Cardiac fibroblast (primary cell): Measurements from ENCODE around the gene NPHP1.
A peak's percentile ranks its signal among the peaks of the same experiment; 100 is the strongest.

ENCODE experiments used
- DNase-seq, 2 donors: peaks; one replicate each; pipeline versions ENCODE4 v3.0.0 to v3.0.0-alpha.2; 2010; ENCODE audit warnings: low read depth in 2 of 2
- H3K4me3 ChIP-seq, 2 donors: replicated peaks in 1 of 2; 1 replicate in 1 of 2; 2 replicates in 1 of 2; pipeline ENCODE4 v1.5.1; 2011; ENCODE audit warnings: low read depth in 2 of 2, low read length in 2 of 2, mild to moderate bottlenecking in 2 of 2, moderate library complexity in 1 of 2
- TF ChIP-seq, protein P1 (sequence below): IDR thresholded peaks from one replicate; pipeline ENCODE4 v1.5.1; 2011; ENCODE audit warnings: low read depth, mild to moderate bottlenecking, low read length, inconsistent platforms

NPHP1 gene

DNA sequence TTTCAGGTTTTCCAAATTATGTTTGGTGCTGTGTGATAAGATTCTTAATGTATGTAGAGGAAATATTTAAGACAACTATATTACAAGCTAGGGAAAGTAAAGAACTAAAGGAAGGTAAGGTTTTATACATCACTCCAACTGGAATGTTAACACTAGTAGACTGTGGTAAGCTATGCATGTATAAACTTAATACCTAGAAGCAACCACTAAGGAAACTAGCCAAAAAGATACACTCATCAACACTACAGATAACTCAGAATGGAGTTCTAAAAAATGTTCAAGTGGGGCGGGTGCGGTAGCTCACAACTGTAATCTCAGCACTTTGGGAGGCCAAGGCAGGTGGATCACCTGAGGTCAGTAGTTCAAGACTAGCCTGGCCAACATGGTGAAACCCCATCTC lies 51.4 kb downstream of the NPHP1 start:
- no peak for DNase-seq

DNA sequence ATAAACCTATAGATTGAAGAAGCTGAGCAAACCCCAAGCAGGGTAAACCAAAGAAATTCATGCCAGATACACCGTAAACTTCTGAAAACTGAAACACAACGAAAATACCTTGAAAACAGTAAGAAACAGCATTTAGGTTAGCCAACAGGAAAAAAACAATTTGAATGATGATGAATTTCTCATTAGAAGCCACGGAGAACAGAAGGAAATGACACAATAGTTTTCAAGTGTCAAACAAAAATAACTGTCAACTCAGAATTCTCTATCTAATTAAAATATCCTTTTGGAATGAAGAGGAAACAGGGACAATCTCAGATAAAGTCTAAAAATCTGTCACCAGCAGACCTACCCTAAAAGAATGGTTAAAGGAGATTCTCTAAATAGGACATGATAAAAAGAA lies 51.9 kb downstream of the NPHP1 start:
- DNase-seq: no peak
- TF ChIP-seq, protein P1, sequence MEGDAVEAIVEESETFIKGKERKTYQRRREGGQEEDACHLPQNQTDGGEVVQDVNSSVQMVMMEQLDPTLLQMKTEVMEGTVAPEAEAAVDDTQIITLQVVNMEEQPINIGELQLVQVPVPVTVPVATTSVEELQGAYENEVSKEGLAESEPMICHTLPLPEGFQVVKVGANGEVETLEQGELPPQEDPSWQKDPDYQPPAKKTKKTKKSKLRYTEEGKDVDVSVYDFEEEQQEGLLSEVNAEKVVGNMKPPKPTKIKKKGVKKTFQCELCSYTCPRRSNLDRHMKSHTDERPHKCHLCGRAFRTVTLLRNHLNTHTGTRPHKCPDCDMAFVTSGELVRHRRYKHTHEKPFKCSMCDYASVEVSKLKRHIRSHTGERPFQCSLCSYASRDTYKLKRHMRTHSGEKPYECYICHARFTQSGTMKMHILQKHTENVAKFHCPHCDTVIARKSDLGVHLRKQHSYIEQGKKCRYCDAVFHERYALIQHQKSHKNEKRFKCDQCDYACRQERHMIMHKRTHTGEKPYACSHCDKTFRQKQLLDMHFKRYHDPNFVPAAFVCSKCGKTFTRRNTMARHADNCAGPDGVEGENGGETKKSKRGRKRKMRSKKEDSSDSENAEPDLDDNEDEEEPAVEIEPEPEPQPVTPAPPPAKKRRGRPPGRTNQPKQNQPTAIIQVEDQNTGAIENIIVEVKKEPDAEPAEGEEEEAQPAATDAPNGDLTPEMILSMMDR: no peak
- no peak overlapping the region for H3K4me3 ChIP-seq

More for the DNA sequence above, 51.4 kb downstream of the NPHP1 start:
- TF ChIP-seq, protein P1: no peak
- H3K4me3 ChIP-seq: no peak overlapping the region

DNA sequence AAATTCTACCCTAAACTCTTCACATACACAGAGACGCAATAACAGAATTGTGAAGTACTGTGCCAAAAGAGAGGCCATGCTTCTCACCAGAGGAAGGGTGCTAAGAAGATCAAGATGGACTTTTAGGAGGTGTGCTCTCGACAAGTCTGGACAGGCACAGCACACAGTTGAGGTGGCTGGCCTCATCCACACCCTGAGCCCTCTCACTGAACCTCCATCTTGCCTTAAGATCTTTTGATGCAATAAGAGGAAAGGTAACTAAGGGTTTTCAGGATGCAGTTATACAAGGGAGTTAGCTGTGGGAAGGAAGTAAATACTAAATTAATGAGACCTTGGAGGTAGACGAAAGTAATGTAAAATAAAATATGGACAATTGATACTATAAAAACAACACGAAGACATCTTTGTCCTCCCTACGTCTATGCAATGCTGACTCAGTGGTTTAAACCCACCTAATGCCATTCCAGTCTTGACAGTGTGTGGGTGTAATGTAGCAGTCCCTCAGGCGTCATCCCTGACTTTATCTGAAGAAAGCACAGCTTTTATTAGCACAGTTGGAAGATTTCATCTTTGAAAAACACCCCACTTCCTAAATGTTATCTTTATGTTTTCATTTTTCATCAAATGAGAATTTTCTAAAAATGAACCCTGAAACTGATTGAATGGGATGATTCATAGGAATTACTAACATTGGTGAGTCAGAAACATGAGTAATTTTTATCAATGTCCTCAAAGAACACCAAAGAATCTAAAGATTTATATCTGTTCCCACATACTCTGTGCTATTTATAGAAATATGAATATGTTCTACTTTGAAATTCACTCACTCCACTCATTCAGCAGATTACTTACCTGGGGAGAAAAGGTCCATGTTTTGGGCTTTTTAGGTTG lies 55.2 kb downstream of the NPHP1 start:
- H3K4me3 ChIP-seq: no peak overlapping the region
- TF ChIP-seq, protein P1: no peak
- DNase-seq: peak; percentile 84 to 88

DNA sequence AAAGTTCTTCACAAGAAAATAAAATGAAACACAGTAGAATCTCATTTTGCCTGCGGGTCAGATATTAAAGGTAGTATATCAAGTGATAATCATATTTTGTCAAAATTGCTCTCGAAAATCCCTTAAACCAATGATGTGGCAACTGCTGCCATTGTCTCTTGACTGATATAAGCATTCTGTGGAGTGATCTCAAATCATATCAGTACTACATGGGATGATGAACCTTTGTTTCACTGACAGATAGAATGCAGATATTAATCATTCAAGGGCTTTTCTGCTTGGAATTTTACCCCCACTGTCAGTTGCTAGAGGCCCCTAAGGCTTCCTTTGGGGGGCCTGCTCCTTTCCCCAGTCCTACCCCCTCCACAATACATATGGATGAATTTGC lies 57.9 kb downstream of the NPHP1 start:
- no peak overlapping the region for H3K4me3 ChIP-seq
- TF ChIP-seq, protein P1: no peak

DNA sequence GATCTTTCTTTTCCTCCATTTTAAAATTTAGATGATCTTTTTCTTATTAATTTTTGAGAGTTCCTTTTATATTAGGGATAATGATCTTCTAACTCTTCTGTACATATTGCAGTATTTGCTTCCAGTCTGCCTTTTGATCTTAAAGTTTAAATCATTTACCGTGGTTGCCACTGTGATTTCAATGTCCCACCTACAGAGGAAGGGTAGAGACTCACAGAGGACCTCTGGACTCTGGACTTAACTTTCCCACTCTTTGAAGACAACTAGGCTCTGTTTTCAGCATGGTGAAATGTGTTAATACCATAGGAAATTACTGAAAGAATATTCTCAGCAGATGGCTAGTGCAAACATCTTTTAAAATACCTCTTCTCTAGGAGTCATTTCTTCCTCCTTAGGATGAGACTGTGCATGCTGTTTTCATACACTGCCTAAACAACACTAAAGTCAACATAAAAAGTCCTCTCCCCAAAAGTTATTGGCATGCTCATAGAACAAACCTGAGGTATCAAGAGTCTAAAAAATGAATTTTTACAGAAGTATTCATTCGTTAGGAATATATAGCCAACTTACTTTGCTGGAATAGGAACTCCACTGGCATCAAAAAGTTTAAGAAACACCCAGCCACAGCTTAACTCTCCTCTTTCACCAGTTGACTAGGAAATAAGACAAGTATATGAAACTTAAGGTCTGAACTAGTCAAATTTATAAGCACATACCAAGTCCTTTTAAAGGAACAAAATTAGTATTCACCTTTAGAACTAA lies 58.4 kb downstream of the NPHP1 start:
- H3K4me3 ChIP-seq: no peak overlapping the region
- TF ChIP-seq, protein P1: no peak
- no peak for DNase-seq

More for the DNA sequence above, 57.9 kb downstream of the NPHP1 start:
- no peak for DNase-seq

DNA sequence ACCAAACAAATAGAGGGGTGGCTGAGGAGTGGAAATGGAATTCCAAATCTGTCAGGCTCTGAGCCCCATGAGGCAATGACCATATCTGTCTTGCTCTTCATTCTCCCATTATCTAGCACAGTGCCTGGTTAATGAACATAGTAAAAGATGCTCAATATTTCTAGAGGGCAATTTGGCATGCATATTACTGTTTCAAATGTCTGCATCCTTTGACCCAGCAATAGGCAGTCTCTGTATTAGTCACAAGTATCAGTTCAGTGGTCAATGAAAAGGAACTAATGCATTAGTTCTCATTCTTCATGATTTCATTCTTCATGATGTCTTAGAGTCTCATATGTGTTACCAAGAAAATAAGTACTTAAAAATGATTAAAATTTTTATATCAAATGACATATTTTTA lies 60.8 kb downstream of the NPHP1 start:
- no peak overlapping the region for H3K4me3 ChIP-seq
- DNase-seq: no peak
- TF ChIP-seq, protein P1: no peak
